ACHN (cell line): ENCODE results near the gene PPP6C.
"Not testable (repeated sequence)": the region's sequence is repeated elsewhere in the genome, so short reads cannot be mapped to it uniquely, and the experiment has no call there.

ENCODE experiments used
- DNase-seq: peaks from one replicate; pipeline ENCODE4 v3.0.0-alpha.2; 2015
- in situ Hi-C: cut with HindIII; loops from 2 replicates; pipeline ENCODE4 v1.10.0; 2017; ENCODE audit warnings: low sequenced_read_pairs, low pct_ligation_motif_present, low pct_unique_long_range_greater_than_20kb

PPP6C gene

DNA sequence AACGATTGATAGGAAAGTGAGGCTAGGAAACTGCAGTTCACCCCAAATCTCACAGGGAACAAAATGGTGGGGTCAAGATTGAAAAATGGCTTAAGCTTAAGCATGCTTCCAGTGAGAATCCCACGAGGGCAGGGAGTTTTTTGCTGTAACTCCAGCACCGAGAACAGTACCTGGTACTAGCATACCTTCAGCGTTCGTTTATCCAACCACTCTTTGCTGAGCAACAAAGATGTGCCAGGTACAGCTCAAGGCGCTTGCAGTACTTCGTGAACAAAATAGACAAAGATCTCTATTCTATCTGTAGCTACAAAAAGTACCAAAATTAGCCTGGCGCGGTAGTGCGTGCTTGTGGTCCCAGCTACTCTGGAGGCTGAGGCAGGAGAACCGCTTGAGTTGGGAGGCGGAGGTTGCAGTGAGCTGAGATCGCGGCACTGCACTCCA, 778 bp upstream of the PPP6C start:
- in situ Hi-C loops, result no loop called here
- DNase-seq, result no peak

DNA sequence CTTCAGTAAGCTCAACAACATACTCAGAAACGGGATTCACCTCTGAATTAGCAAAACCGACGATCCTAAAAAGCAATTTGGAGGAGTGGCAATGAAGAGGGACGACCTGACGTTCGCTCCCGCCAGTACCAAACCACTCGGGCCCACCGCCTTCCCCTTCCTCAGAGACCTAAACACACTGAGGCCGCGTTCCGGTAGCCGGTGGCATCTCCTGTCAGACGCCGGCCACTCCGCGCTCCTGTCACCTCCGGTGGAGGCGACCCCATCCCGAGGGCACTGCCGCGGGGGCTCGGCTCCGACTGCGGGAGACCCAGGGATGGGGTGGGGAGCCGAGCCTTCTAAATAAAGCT, 617 bp downstream of the PPP6C start:
- in situ Hi-C loops, result no loop called here

DNA sequence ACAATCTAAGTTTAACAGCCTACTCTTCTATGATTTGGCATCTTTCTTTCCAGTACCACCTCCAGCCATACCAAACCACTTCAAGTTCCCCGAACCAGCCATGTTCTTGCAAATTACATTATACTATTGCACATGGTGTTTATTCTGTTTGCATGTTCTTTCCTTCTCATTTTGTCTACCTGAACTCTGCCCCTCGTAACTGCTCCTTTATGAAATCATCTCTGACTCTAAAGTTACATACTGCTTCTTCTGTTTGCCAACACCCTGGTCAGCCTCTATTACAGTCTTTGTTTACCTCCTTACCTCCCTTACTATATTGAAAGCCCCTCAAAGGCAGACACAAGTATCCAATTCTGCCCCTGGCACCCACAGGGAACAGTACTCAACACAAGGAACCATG, 6.0 kb downstream of the PPP6C start:
- DNase-seq, result no peak
- in situ Hi-C loops, result no loop called here

More for the DNA sequence above, 617 bp downstream of the PPP6C start:
- DNase-seq, result no peak

DNA sequence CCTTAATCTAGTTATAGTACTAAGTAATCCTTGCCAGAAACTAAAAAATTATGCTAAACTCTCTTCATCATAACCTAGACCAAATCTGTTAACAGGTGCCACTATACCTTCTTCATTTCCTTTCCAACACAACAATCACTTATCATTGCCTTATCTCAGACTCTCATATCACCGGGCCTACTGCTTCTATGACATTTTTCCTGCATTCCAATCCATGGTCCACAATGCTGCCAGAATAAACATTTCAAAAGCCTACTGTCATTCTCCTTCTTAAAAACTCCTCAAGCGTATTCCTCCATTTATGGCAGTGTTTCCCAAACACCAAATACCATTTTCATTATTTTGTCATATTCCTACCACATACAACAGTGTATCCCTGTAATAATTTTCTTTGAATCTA, 6.5 kb downstream of the PPP6C start:
- no peak for DNase-seq
- in situ Hi-C loops, result no loop called here

DNA sequence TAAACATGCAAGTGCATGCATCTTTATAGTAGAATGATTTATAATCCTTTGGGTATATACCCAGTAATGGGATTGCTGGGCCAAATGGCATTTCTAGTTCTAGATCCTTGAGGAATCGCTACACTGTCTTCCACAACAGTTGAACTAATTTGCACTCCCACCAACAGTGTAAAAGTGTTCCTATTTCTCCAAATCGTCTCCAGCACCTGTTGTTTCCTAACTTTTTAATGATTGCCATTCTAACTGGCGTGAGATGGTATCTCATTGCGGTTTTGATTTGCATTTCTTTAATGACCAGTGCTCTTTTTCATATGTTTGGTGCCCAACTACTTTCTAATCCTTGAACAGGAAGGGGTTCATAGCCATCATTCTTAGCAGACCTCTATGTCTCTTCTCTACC, 7.8 kb downstream of the PPP6C start:
- DNase-seq, result not testable (repeated sequence)

DNA sequence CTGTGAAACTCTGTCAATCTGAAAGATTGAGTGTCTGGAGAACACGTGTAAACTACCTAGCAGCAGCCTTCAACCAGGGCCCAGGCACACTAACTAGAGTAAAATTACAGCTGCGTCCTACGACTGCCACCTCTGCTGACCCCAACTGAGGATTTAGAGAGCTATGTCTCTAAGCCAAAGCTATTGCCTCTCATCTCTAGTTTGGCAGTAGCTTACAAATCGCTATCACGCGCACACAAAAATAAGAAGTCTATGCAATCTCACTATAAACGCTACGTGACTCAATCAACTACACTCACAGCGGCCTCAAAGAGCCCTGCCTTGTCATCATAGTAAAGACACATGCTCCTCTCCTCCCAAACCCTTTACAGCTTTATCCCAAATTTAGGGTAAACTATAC, 8.7 kb downstream of the PPP6C start:
- in situ Hi-C loops, result no loop called here
- DNase-seq, result no peak

More for the DNA sequence above, 7.8 kb downstream of the PPP6C start:
- in situ Hi-C loops, result not testable (repeated sequence)

- in situ Hi-C loops, DNase-seq: not testable (repeated sequence)
Measured at GRCh38 chr9:125179776-125180175, 9.8 kb downstream of the PPP6C start.

DNA sequence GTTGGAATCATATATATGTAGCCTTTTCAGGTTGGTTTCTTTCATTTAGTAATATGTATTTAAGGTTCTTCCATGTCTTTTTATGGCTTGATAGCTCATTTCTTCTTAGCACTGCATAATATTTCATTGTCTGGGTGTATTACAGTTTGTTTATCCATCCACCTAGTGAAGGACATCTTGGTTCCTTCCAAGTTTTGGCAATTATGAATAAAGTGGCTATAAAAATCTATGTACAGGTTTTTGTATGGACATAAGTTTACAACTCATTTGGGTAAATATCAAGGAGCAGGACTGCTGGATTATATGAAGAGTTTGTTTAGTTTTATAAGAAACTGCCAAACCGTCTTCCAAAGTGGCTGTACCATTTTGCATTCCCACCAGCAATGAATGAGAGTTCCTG, 11.7 kb downstream of the PPP6C start:
- in situ Hi-C loops, result no loop called here

GRCh38 chr9:125176636-125177035, 13.0 kb downstream of the PPP6C start:
- no peak for DNase-seq
- in situ Hi-C loops, result no loop called here

More for the DNA sequence above, 11.7 kb downstream of the PPP6C start:
- DNase-seq, result no peak

DNA sequence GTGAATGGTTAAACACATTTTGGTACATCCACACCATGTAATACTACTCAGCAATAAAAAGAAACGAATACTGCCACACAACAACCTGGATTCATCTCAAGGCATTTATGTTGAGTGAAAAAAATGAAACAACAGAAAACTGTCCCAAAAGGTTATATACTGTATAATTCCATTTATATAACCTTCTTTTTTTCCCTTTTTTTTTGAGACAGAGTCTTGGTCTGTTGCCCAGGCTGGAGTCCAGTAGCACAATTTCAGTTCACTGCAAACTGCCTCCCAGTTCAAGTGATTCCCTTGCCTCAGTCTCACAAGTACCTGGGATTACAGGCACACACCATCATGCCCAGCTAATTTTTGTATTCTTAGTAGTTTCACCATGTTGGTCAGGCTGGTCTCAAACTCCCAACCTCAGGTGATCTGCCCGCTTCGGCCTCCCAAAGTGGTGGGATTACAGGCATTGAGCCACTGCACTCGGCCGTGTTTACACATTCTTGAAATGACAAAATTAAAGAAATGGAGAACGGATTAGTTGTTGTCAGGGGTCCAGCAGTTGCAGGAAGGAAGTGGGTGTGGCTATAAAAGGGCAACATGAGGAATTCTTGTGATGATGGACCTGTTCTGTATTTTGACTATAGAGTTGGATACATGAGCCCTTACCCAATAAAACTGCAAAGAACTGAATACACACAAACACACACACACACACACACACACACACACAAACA, 17.4 kb downstream of the PPP6C start:
- no peak for DNase-seq

GRCh38 chr9:125169895-125170294, 19.7 kb downstream of the PPP6C start:
- no peak for DNase-seq
- in situ Hi-C loops, result no loop called here

More for the DNA sequence above, 17.4 kb downstream of the PPP6C start:
- in situ Hi-C loops, result no loop called here

- no peak for DNase-seq
- in situ Hi-C loops, result no loop called here
Measured at GRCh38 chr9:125166762-125167161, 22.8 kb downstream of the PPP6C start.

DNA sequence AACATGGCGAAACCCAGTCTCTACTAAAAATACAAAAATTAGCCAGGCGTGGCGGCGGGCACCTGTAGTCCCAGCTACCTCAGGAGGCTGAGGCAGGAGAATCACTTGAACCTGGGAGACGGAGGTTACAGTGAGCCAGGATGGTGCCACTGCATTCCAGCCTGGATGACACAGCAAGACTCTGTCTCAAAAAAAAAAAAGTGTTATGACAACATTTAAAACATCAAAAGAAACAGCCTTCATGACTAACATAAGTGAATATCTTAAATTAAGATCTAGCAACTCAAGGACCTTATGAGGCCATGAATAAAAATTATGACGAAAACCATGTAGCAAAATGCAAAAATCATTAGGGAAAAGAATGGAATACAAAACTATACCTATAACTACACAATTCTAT, 26.7 kb downstream of the PPP6C start:
- DNase-seq, in situ Hi-C loops: not testable (repeated sequence)

GRCh38 chr9:125161284-125161918, 28.2 kb downstream of the PPP6C start:
- no peak for DNase-seq
- in situ Hi-C loops, result no loop called here

DNA sequence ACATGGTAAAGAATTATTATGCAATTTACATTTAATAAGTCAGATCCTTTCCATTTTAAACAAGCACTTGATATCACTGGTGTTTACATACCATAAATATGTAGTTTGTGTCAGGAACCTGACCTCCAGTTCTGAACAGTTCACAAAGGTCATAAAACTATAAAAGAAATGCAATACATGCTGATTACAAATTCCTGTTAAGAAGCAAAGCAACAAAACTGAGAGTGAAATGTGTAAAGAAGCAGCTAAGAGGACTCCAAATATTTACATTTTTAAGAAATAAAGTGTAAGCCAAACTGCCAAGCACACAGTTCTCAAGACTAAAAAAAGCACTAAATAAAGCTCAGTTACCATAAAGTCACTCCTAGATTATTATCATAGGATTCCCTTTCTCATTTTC, 28.9 kb downstream of the PPP6C start:
- DNase-seq, result no peak
- in situ Hi-C loops, result no loop called here

GRCh38 chr9:125156551-125156950, 33.1 kb downstream of the PPP6C start:
- in situ Hi-C loops, result no loop called here
- DNase-seq, result no peak

GRCh38 chr9:125153712-125154367, 35.8 kb downstream of the PPP6C start:
- DNase-seq, result no peak
- in situ Hi-C loops, result no loop called here

- in situ Hi-C loops, result no loop called here
- DNase-seq, result no peak
Measured at GRCh38 chr9:125151730-125152129, 37.9 kb downstream of the PPP6C start.

- no peak for DNase-seq
- in situ Hi-C loops, result no loop called here
Measured at GRCh38 chr9:125150349-125151245, 39.0 kb downstream of the PPP6C start.
